22Rv1 (cell line): Measurements from ENCODE around the gene FBXO41.

Source experiments
- H3K27ac ChIP-seq: fragments of 450-650 bp; 2 replicates; pipeline ENCODE4 v1.5.1; 2017
- ZFX ChIP-seq: fragments of 450-650 bp; IDR thresholded peaks from 2 replicates; pipeline ENCODE4 v1.6.1; 2017; ENCODE audit warnings: antibody characterized with exemption, borderline replicate concordance
- TF ChIP-seq, protein P1 (sequence below): fragments of 450-650 bp; IDR thresholded peaks from 2 replicates; pipeline ENCODE4 v1.5.1; 2017; ENCODE audit warnings: mild to moderate bottlenecking

The FBXO41 gene

GRCh38 chr2:73289304-73289703, 5.0 kb upstream of the FBXO41 start:
- no peak overlapping the region for H3K27ac ChIP-seq
- TF ChIP-seq ZFX = no peak
- TF ChIP-seq, protein P1, sequence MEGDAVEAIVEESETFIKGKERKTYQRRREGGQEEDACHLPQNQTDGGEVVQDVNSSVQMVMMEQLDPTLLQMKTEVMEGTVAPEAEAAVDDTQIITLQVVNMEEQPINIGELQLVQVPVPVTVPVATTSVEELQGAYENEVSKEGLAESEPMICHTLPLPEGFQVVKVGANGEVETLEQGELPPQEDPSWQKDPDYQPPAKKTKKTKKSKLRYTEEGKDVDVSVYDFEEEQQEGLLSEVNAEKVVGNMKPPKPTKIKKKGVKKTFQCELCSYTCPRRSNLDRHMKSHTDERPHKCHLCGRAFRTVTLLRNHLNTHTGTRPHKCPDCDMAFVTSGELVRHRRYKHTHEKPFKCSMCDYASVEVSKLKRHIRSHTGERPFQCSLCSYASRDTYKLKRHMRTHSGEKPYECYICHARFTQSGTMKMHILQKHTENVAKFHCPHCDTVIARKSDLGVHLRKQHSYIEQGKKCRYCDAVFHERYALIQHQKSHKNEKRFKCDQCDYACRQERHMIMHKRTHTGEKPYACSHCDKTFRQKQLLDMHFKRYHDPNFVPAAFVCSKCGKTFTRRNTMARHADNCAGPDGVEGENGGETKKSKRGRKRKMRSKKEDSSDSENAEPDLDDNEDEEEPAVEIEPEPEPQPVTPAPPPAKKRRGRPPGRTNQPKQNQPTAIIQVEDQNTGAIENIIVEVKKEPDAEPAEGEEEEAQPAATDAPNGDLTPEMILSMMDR = no peak

GRCh38 chr2:73286134-73286655, 1.9 kb upstream of the FBXO41 start:
- TF ChIP-seq, protein P1 = no peak
- TF ChIP-seq ZFX = no peak
- H3K27ac ChIP-seq = no peak overlapping the region

DNA sequence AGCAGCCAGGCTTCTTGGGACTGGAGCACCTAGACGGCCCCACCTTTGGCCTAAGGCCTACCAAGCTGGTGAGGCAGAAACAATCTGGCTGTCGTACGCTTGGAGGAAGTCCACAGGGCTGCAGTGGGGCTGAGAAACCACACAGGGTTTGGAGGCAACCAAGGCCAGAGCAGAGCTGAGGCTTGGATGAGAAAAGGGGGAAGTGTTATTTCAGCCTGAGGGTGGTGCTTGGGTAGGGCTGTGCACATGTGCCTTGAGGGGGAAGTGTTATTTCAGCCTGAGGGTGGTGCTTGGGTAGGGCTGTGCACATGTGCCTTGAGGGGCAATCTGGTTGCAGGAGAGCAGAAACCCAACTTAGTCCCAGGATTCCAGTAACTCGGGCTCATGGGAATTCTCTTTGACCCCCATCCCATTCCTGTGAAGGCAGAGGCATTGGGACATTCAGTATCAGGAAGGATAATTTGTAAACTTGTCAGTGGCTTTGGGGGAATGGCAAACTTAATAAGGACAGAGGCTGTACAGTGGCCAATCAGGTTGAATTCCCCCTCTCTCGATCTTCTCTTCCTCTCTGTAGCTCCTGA, 971 bp upstream of the FBXO41 start:
- TF ChIP-seq ZFX = no peak
- TF ChIP-seq, protein P1 = no peak
- no peak overlapping the region for H3K27ac ChIP-seq

GRCh38 chr2:73283545-73284295, 558 bp downstream of the FBXO41 start:
- TF ChIP-seq, protein P1 = no peak
- TF ChIP-seq ZFX = no peak
- peak overlapping the region; percentile 48 for H3K27ac ChIP-seq

DNA sequence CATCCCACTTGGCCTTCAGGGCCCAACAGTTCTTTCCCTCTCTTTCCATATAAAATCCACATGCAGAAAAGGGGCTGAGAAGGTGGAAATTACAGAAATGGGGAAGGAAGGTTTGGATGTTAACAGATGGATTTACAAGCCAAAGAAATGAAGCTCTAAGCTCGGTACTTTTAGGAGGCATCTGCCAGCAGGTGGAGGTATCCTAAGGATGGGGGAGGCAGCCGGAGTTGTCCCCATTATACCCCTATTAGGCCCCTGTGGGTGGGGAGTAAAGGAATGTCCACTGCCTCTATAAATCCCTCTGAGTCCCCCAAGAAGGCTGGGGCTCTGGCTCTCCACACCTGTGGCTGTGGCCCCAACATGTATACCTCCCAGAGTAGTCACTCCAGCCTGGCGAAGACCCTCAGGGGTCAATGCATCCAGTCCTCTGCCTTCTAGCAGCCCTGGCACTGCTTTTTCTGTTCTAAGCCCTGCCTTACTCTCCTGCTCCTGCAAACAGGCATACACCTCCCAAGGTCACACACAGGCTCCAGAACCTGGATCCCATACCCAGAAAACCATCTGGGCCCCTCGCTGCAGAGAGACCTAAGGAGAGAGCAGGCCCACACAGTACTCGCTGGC, 1.2 kb downstream of the FBXO41 start:
- TF ChIP-seq, protein P1 = no peak
- no peak for TF ChIP-seq ZFX
- H3K27ac ChIP-seq = no peak overlapping the region

GRCh38 chr2:73281244-73281643, 3.0 kb downstream of the FBXO41 start:
- no peak overlapping the region for H3K27ac ChIP-seq
- TF ChIP-seq, protein P1 = no peak
- no peak for TF ChIP-seq ZFX

GRCh38 chr2:73279852-73280251, 4.4 kb downstream of the FBXO41 start:
- TF ChIP-seq, protein P1 = no peak
- TF ChIP-seq ZFX = no peak

More at GRCh38 chr2:73279852-73280251, 4.4 kb downstream of the FBXO41 start:
- H3K27ac ChIP-seq = no peak overlapping the region
